ENCODE data around the gene ZFHX3.

ZFHX3 gene

GRCh38 chr16:72862090-72862489 lies 185.8 kb downstream of the ZFHX3 start:
- DNase-seq (ENCODE audit: extremely low spot score, insufficient read length, low read depth) (no peak), FAIRE-seq (no peak)

- FAIRE-seq (no peak), DNase-seq (ENCODE audit: extremely low spot score, insufficient read length, low read depth) (no peak)
These were observed 187.0 kb downstream of the ZFHX3 start for GRCh38 chr16:72860726-72861562.

- DNase-seq (ENCODE audit: extremely low spot score, insufficient read length, low read depth) (no peak), FAIRE-seq (no peak)
These were observed 188.3 kb downstream of the ZFHX3 start for GRCh38 chr16:72859581-72859980.

GRCh38 chr16:72858665-72859493 lies 189.0 kb downstream of the ZFHX3 start:
- DNase-seq (ENCODE audit: extremely low spot score, insufficient read length, low read depth) (no peak), FAIRE-seq (no peak)

GRCh38 chr16:72857834-72858664 lies 189.9 kb downstream of the ZFHX3 start:
- DNase-seq (ENCODE audit: extremely low spot score, insufficient read length, low read depth), result no peak
- no peak for FAIRE-seq

GRCh38 chr16:72856797-72857196 lies 191.1 kb downstream of the ZFHX3 start:
- DNase-seq (ENCODE audit: extremely low spot score, insufficient read length, low read depth) (no peak), FAIRE-seq (peak; percentile 33)

- no peak for FAIRE-seq
- DNase-seq (ENCODE audit: extremely low spot score, insufficient read length, low read depth), result no peak
These were observed 193.5 kb downstream of the ZFHX3 start for GRCh38 chr16:72854267-72854959.

GRCh38 chr16:72853575-72854266 lies 194.2 kb downstream of the ZFHX3 start:
- FAIRE-seq (no peak), DNase-seq (ENCODE audit: extremely low spot score, insufficient read length, low read depth) (no peak)

GRCh38 chr16:72852421-72852820 lies 195.5 kb downstream of the ZFHX3 start:
- no peak for DNase-seq (ENCODE audit: extremely low spot score, insufficient read length, low read depth)
- no peak for FAIRE-seq

- DNase-seq (ENCODE audit: extremely low spot score, insufficient read length, low read depth) (no peak), FAIRE-seq (no peak)
These were observed 197.1 kb downstream of the ZFHX3 start for GRCh38 chr16:72850853-72851252.

- no peak for FAIRE-seq
These were observed 197.9 kb downstream of the ZFHX3 start for GRCh38 chr16:72850021-72850420.

GRCh38 chr16:72848759-72849664 lies 198.9 kb downstream of the ZFHX3 start:
- no peak for FAIRE-seq

More at GRCh38 chr16:72850021-72850420, 197.9 kb downstream of the ZFHX3 start:
- DNase-seq (ENCODE audit: extremely low spot score, insufficient read length, low read depth), result no peak

GRCh38 chr16:72848028-72848400 lies 199.9 kb downstream of the ZFHX3 start:
- no peak for FAIRE-seq

More at GRCh38 chr16:72848759-72849664, 198.9 kb downstream of the ZFHX3 start:
- DNase-seq (ENCODE audit: extremely low spot score, insufficient read length, low read depth), result no peak

GRCh38 chr16:72847187-72848027 lies 200.5 kb downstream of the ZFHX3 start:
- DNase-seq (ENCODE audit: extremely low spot score, insufficient read length, low read depth) (peak; percentile 8), FAIRE-seq (no peak)

More at GRCh38 chr16:72848028-72848400, 199.9 kb downstream of the ZFHX3 start:
- DNase-seq (ENCODE audit: extremely low spot score, insufficient read length, low read depth), result no peak

GRCh38 chr16:72846594-72846993 lies 201.3 kb downstream of the ZFHX3 start:
- no peak for DNase-seq (ENCODE audit: extremely low spot score, insufficient read length, low read depth)
- FAIRE-seq, result no peak

GRCh38 chr16:72845322-72846020 lies 202.5 kb downstream of the ZFHX3 start:
- no peak for DNase-seq (ENCODE audit: extremely low spot score, insufficient read length, low read depth)
- no peak for FAIRE-seq
